ENCODE data around the gene RUFY1.

RUFY1 gene

DNA sequence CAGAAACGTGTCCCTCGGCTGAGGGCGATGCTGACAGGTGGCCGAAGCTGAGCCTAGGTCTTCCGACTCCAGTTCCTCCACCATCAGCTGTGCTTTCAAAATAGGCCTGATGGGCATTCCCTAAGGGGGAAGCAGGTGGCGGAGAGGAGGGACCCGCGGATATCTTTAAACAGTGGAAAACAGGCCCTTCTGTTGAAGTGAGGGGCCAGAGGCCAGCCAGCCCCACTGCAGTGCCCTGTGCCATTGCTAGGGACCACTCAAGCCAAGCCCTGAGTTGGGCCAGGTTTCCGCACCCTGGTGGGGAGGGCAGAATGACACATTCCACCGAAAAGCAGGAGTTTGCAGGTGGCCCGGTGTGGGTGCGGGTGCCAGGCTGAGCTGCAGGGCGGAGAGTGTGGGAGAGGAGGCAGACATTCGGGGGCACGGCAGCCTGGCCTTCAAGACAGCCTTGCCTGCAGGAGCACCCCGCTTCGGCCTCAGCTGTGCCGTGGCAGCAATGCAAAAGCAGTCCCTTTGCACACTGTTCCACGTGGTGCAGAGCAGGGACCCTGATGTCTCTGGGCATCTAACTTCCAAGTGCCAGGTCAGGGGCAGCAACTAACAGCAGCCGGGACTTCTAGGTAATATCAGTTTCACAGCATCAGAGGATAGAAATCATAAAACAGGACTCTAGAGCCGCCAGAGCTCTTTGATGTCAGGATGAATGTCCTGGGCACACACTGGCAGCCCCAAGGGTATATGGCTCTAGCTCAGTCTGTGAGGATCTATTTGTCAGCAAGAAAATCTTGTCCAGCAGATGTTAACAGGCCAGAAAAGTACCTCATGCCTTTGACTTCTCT is 55.9 kb downstream of the RUFY1 start:
- DNase-seq, result no peak

DNA sequence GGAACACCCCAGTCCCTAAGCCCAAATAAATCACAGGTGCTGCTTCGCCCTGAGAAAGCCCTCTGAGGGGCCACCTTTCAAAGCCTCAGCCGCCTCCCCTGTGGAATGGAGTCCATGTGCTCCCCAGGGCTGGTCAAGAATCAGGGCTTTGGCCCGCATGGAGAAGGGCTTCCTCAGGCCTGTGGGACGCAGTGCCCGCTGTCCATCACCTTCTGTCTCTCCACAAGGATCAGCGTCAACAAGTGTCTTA is 56.5 kb downstream of the RUFY1 start:
- no peak for DNase-seq

DNA sequence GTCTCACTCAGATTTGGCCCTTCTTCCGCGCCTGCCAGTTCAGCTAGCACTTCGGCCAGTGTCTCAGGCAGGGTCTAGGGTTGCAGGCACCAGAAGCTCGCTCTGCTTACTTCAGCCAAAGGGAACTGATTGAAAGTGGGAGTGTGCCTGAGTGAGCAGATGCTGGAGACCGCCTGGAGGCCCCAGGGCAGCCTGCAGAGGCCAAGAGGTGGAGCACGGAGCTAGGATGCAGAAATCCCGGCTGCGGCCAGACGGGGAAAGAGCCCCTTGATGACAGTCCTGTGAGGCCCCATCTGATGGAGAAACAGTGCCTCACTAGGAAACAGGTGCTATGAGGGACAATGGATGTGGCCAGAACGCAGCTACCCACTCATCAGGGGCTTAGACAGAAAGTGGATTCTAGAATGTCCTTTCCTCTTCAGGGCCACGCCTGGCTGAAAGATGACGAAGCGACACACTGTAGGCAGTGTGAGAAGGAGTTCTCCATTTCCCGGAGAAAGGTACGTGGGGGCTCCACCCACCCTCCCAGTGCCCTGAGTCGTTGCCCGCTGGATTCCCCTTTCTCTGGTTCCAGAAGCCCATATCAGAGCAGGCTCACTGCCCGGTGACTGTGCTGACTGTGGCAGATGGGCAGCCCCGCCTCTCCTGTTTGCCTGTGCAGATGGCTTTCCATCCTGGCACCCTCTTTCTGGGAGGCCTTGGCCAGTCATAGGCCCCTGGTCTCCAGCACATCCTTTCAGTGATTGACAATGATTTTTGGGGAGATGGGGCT is 57.0 kb downstream of the RUFY1 start:
- no peak for DNase-seq

- peak; percentile 8 for DNase-seq
Observed at GRCh38 chr5:179608131-179608581, 57.8 kb downstream of the RUFY1 start.

DNA sequence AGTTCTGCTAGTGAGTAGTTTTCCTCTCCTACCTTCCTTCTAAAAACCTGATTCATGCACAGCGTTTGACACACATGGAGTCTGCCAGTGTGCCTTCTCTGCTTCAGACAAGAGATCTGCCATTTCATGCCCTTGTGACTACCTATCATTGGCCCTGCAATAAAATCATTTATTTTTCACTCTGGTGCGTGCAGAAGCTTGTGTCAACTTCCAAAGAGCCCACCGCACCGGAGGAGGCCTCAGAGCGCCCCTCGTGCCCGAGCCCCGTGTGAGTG is 59.4 kb downstream of the RUFY1 start:
- no peak for DNase-seq

- no peak for DNase-seq
Observed at GRCh38 chr5:179610109-179610902, 60.0 kb downstream of the RUFY1 start.

- DNase-seq, result no peak
Observed at GRCh38 chr5:179610903-179611265, 60.5 kb downstream of the RUFY1 start.

DNA sequence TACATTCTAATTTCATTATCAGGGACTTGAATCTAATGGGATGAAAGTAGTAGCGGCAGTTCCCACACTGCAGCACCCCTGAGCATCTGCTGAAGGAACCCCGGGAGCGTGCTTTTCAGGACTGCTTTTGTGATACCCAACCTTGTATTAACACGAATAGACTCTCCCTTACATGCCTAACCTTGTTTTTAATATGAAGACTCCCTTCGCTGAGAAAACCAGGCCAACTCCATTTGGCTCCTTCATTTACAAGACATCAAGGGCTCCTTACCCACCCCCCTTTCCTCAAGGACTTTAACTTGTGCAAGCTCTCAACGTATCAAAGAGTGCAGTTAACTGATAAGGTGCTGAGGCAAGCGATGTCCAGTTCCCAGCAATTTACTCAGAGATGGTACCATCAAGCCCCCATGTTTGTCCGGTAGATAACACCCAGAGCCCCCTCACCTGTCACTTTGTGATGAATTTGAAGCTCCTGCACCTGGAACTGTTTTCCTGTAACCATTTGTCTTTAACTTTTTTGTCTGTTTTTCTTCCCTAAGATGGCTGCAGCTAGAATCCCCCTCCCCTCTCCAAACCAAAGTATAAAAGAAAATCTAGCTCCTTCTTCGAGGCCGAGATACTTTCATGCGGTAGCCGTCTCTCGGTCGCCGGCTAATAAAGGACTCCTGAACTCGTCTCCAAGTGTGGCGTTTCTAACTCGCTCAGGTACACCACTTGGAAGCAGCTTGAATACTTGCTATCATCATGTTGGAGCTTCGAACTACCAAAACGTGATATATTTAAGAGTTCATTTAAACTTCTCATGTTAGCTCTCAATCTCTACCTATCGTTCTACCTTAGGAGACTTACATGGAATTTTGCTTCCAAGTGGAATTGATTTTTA is 62.5 kb downstream of the RUFY1 start:
- no peak for DNase-seq

GRCh38 chr5:179613460-179614071 is 63.2 kb downstream of the RUFY1 start:
- DNase-seq, result no peak

GRCh38 chr5:179614745-179615144 is 64.4 kb downstream of the RUFY1 start:
- no peak for DNase-seq

GRCh38 chr5:179615203-179615602 is 64.8 kb downstream of the RUFY1 start:
- no peak for DNase-seq

DNA sequence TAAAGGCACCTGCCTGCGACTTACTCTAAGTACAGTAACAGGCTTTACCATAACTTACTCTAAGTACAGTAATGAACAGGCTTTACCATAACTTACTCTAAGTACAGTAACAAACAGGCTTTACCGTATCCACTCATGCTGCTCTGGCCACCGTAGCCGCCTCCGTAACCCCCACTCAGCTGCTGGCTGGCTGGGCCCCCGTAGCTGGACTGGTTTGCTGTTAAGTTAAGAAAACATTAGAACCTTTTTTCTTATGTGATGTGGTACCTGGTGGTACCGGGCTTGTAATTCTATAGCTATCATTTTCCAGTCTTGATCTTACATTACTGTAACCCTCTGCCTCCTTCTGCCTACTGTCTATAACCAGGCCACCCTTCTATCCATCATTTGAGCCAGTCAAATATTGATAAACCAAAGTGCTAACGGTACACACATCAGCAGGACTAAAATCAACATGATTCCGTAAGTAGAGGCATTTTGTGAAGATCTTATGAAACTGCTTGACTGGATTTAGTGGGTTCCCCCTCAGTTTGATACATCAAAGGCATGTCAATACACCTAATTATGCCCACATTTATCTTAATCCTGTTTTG is 65.7 kb downstream of the RUFY1 start:
- DNase-seq, result no peak

- no peak for DNase-seq
Observed at GRCh38 chr5:179617930-179618329, 67.6 kb downstream of the RUFY1 start.

GRCh38 chr5:179618923-179619554 is 68.7 kb downstream of the RUFY1 start:
- no peak for DNase-seq

DNA sequence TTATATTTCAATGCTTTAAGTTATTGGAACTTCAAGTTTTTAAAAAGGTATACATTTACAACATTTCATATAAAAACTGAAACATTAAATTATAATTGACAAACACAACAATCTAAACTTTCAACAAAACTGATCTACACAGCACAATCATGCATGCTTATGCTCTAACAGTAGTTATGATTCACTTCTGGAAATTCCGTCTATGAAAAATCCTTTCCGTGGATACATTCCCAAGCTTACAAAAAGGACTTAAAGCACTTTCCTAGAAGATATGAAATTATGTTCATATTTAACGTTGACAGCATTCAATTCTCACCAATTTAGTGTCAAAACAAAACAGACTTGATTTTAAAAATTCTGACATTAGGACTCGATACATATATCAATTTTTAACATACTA is 69.4 kb downstream of the RUFY1 start:
- no peak for DNase-seq

- no peak for DNase-seq
Observed at GRCh38 chr5:179620293-179620692, 69.9 kb downstream of the RUFY1 start.

DNA sequence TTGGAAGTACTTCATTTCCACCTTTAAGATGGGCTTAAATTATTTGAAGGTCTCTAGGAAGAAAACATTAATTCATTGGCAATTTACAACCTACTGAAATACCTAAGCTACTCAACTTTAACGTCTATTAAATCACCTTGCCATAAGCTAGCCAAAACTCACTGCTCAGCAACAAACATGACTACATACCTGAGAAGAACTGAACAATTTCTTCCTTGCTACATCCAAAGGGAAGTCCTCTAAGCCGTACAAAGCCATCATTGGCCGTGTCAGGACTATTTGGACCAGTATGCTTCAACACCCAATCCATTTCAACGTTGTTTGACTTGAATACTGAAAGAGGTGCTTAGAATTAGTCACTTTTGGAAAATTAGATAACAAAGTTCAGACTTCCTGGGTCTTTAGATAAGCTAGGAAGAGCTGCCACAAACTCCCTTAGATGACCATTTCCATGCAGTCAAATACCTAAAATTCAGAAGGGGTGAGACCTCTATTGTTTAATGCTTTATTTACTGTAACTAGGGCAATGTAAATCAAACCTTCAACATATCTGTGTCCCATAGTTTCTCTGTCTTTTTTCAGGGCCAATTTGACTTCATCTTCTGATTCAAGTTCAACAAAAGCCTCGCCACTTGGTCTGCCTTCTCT is 70.5 kb downstream of the RUFY1 start:
- DNase-seq, result no peak

- DNase-seq, result no peak
Observed at GRCh38 chr5:179621551-179622214, 71.3 kb downstream of the RUFY1 start.

- DNase-seq, result peak; percentile 95
Observed at GRCh38 chr5:179623003-179623905, 72.9 kb downstream of the RUFY1 start, which contains the start of gene HNRNPH1. HNRNPH1 (minus strand) TSS chr5:179623671; CDS start chr5:179623133, 538 bp downstream.

Measured in GF-D8 (cell line).